Limb (tissue), 2 donors: Measurements from ENCODE around the gene LEKR1.
A peak's percentile ranks its signal among the peaks of the same experiment; 100 is the strongest.

ENCODE experiments used
- DNase-seq, 2 donors: peaks; one replicate each; pipeline ENCODE4 v3.0.0-alpha.2; 2016; ENCODE audit errors: extremely low spot score in 2 of 2

Gene LEKR1

DNA sequence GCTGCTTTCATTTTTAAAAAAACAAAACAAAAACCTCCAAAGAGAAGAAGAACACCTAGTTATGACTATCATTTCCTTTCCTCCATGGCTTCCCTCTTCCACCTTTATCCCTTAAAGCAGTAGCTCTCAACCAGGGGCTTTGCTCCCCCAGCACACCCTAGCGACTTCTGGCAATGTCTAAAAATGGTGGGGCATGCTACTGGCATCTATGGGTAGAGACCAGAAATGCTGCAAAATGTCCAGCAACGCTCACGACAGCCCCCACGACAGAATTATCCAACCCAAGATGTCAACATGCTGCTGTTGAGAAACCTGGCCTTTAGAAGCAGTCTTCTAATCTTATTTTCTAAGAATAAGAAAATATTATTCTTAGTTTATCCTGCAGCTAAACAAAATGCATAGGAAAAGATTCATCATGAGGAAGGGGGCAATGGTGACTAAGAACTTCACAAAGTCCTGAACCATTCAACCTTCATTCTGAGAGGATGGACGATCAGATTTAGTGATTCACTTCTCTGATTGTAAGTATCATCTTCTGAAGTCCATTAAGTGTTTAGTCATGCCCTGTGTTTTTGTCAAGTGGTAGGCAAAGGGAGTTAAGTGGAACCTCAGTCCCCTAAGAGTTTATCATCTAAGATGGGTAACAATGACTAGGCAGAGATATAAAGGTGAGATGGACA lies 252.1 kb downstream of the LEKR1 start:
- no peak for DNase-seq

DNA sequence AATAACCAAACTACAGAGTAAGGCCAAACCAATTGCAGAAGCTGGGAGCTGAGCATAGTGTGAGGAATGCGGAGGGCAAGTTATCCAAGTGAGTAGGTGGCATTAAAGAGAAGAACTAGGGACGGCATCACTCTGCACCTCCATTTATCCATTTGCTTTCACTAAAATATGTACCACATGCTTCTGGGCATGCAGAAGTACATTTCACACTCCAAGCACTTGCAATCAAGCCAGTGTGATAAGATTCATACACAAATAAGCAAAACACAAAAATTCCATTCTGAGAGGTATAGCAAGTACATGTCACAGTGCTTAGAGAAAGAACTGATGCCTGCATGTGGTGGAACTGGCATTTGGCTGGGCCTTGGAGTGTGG lies 252.6 kb downstream of the LEKR1 start:
- DNase-seq, result no peak

DNA sequence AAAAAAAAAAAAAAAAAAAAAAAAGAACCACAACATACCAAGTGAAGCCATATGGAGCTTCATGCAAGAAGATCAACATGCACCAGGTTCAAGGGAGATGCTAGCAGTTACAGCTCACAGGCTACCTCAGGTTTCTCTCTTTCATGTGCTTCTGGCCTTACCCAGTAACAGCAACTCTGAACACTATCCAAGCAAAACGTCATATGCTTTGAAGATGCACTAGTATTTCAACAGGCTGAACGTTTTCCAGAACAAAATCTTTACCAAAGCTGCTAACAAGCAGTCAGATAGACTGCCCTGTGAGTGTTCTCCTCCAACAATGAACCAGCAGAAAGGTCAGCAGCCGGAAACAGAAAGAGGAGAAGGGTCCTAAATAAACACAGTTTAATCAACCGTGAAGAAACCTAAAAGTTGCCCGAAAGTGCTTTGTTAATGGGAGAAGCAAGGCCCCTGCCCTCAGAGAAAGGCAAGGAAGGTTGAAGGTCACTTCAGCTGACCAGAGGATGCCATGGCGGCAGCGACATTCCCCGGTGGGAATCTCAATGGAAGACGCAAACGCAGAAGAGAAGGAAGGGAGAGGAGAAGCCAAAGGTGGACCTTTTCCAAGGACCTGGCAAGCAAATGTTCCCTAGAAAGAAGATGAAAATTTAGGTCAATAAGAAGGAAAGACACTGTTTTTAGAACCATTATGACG lies 253.7 kb downstream of the LEKR1 start:
- peak in 1 of 2 donors; percentile 15 for DNase-seq

DNA sequence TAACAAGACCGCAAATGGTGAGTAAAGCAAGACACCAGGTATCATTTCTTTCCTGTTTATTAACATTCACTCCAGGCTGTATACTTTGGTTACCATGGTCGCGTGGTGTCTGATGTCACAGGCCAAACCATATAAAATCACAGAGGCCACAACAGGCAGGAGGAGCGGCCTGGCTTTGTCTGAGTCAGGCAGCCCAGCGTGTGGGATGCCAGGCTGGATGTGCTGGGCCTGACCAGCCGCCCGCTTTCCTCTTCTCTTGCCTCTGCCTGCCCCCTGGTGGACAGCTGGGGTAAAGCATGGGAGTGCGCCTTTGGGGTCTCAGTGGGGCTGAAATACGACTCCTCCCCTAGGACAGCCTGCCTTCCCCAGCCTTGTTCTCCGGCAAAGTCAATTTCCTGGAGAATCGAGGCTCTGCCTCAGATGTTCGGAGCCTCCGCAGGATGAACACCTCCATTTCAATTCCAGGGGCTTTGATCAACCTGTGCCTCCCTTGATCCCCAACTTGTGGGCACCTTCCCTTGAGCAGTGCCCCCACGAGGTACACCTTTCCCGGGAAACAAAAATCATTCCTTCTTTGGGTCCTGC lies 255.6 kb downstream of the LEKR1 start:
- DNase-seq, result peak; percentile 92 to 95

DNA sequence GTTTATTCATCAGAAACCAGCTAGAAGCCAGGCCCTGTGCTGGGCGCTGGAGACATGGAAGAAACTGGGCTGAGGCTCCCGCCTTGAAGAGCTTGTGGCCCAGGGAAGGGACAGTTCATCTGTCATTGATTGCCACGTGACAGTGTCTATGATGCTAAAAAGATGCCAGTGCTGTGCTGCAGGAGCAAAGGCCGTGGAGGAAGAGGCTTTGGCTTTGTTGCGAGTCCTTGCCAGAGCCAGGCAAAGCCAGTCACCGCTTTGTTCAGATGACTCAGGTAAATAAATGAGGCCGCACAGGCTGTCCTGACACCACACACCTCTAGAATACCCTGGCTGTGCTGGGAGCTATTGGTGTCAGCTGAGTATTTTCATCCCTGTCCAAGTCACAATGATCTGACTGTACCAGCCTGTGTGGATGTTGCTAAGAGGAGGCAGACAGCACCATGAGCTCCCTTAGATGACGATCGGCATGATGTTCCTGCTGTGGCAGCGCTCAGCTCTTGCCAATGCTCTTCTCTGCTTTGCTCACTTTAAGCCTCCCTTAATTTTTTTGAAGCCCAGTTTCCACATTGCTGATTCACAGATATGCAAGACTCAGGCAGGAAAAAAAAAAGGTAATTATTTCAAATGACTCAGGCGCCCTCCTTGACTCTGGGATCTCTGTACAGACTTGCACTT lies 256.3 kb downstream of the LEKR1 start:
- DNase-seq, result peak in 1 of 2 donors; percentile 28

DNA sequence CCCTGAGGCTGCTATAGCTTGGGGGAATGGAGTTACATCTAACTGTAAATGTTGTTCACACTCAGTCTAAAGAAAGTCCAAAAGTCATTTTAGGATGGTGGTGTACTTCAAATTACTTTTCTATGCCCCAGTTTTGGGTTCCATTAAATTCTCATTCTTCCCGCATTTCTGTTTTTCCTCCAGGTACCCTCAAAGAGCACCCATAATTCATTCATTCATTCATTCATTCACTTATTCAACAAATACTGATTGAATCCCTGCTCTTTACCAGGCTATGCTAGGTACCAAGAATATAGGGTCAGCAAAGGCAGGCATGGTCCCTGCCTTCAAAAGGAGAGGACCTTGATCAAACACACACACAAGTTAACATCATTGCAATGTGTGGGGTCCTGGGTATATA lies 257.7 kb downstream of the LEKR1 start:
- DNase-seq, result no peak

DNA sequence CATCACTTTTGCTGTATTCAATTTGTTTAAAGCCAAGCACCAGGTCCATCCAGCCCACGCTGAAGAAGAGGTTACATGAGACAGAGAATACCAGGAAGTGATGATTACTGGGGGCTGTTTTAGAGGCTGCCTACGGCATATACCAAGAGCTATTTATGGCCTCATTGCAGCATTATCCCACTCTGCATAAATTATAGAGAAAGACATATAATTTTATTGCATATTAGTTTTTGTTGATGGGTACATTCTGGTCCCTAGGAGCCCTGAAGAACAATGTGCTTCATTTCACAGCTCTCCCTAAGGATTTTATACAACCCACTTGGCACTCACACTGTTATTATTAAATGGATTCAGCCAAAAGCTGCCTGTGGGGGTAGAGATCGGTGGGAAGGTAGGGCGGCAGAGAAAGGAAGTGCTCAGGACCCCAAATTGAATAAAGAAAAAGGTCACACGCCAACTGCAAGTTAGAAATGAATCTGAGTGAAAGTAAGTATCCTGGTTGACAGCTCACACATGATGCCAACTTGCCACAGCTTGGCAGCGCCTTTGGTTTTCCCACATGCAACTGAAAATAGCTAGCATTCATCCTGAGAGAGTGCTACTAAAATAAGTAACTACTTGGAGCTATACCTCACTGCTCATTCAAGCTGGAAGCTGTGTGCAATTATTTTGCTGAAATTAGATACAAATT lies 260.1 kb downstream of the LEKR1 start:
- DNase-seq, result no peak

DNA sequence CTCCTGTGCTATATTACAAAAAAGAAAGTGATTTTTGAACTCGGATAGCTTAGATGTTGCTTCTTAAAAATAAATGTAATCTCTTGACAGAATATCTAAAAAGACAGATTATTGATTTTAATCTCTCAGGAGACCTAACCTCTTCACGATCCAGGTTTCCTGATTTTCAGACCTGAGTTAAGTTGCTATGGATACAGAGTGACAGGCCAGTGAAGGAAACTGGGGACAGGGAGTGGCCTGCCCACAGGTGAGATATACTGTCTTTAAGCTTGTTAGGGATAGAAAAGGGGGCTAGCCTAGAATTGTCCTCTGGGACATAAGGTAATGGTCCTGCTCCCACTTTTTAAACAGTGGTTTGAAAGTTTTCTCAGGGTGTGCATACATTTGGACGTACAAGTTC lies 260.6 kb downstream of the LEKR1 start:
- no peak for DNase-seq

DNA sequence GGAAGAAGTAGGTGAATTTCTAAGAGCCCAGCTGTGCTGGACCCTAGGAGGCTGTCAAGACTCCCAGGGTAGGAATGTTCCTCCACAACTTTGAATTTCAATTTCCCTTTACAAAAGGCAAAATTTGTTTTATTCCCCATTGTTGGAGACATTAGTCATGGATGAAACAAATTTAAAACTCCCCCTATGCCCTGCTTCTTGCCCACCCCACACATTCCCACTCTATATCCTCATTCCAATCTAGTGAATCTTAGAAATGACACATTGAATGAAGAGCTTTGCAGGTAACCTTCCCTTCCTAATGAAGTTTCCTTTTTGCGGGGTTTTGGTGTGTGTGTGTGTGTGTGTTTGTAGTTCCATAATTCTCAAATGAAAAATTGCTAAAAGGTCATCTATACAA lies 261.2 kb downstream of the LEKR1 start:
- no peak for DNase-seq

DNA sequence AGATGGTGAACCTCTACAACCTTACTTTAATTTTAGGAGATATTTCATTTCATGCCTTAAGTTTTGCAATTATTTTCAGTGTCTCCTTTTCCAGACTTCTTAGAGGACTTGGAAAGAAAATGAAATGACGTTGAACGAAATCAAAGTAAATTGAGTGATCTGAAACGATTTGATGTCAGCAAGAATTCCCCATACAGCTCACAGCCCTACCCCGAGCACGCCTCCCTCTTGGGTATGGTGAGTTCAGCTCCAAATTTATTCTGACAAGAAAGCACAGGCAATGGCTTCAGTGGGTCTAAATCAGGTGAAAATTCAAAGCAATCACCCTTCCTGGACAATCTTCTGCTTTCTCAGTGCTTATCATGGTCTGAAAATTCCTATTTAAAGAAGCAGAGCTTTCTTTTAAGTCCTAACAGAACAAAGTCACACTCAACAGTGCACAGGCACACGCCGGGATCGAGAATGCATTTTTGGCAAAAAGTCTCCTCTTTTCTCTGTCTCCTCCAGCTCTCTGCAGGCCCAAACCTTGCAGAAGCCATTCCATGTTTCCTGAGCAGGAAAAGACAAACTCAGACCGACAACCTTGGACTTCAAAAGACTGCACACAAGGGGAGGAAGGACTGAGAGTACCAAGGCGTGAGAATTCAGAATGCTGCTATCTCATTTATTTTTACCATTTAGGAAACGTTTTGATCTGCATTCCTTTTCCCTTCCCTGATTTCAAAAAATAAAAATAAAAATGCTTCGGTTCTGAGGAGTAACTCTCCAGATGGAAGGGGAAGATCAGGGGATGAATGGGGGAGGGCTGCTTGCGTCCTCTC lies 261.8 kb downstream of the LEKR1 start:
- DNase-seq, result no peak

DNA sequence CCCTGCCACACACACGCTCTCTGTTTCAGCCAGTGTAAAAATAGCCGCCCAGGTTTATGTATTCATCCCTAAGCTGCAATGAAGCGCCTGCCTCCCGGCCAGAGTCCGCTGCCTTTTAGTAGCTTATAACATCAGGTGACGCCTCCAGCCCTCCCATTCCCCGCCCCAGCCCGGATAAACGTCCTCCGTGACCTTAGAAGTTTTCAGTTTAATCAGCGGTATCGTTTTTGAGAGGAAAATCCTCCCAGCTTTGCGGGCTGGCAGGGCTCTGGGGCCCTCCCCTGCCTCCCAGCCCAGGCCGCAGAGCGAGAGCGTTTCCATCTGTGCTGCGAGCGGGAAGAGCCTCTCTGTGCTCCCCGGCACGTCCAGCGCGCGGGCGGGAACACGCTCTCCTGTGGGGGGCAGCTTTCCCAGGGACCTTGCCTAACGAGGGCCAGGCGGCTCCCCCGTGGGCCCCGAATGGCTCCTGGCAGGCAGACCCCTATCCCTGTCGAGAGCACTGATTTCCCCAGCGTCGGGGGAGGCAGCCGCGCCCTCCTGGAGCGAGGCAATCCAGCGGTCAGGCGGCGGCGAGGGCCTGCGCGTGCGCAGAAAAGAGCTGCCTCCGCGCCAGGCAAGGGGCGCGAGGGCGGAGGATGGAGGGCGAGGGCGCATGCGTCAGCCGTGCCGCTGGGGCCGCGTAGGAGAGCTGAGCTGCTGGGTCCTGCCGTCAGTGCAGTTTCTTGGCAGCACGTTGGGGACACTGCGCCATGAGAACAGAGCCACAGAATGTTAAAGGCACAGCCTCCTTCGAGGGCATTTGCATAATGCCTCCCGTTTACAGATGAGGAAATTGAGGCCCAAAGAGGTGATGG lies 262.7 kb downstream of the LEKR1 start:
- DNase-seq, result peak; percentile 97

DNA sequence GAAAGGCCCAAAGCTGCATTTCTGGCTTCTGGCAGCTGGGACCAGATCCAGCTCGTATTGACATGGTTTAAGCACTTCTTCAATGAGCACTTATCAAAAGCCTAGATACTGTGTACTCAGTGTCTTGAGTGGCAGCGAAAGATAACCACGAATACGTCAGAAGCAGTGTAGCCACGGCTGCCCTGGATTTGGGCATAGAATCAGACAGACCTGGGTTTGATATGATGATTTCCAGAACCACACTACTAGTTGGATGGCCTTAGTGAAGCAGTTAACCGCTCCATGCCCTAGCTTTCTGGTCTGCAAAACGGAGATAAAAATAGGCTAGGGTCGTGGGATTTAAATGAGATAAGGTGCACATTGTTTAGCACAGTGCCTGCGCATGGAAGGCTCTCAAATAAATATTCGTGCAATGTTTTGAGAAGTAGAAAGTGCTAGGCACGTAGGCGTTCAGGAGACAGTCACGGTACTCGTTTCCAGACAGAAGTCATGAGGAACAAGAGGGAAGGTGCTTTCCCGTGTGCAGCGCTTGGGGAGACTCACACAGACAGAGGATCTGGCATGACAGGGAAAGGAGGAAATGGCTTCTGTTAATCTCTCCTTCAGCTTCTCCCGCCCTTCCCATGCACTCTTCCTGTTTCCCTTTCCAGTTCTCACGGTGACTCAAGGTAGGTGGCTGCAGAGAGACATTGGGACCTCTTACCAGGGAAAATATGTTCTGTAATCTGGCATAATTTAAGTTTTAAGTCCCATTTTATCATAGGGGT lies 263.5 kb downstream of the LEKR1 start:
- no peak for DNase-seq

DNA sequence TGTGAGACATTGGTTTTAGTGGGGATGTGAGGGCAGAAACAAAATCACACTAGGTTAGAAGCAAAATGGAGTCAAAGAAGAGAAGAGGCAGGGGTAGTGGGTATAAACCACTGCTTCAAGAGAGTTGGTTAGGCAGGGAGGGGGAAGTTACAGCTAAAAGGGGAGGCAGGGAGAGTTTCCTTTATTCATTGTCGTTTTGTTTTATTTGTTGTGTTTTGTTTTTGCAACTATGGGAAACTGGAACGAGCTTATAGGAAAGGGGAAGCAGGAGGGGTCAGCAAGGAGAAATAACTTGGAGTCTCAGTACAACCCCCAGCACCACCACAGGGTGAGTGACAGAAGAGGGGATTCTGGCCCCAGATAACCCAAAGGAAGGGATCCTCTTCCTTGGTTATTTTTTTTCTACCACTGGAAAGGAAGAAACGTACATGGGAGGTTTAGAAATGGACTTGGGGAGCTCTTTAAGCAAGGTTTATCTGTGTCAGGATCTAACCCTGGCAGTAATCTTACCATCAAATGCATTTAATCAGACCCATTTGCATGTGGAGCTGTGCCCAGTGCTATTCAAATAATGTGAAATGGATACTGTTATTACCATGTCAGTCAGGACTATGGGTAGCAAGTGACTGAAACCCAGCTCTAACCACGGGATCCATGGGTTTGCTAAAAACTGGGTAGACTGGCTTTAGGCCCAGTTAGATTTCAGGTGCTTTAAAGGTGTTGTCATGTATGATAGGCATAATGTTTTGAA lies 265.1 kb downstream of the LEKR1 start:
- no peak for DNase-seq

DNA sequence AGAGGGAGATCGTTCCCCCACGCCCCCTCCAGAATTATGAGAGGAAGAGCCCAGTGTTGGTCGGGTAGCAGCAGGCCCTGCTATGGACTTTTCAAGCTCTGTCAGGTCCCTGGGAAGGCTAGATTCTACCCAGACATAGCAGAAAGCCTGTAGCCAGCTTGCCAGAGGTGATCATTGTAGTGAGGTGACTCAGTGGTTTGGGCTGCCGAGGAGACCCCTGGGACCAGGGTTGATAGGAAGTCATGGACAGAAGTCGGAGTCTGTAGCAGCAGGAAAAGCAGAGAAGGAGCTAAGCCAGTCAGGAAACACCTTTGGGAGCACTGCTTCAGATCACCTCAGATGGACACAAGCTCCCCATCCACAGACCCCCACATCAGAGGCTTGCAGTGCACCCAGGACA lies 266.1 kb downstream of the LEKR1 start:
- DNase-seq, result no peak

DNA sequence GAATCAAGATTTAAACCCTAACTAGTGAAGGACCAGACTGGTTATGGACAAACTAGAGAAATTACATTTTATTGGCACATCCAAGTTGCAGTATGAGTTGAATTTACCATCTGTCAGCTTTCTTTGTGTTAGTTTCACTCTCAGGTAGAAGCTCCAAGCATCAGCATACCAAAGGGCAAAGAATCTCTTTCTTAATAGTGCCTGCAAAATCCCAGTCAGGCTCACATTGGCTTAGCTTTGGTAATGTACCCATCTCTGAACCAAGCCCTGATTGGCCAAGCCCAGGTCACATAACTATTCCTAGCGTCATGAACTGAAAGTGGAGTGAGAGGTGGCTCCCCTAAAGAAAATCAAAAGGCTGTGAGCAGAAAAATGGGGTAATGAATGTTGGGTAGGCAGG lies 266.9 kb downstream of the LEKR1 start:
- no peak for DNase-seq

DNA sequence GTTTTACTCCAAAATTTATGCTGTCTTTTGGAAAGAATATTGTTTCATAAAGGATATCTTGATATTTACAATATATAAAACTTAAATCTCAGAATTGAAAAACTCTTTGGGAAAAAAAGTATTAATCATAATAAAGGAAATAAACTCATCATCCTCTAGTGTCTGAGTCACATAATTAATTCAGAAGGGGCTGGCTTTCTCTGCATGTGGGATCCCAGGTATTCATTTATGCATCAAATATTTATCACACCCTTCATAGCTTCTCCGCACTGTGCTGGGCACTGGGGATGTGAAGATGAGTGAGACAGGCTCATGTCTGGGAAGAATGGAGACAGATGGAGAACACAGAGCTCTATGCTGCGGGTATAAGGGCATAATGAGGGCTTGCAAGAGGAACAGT lies 268.1 kb downstream of the LEKR1 start:
- no peak for DNase-seq

DNA sequence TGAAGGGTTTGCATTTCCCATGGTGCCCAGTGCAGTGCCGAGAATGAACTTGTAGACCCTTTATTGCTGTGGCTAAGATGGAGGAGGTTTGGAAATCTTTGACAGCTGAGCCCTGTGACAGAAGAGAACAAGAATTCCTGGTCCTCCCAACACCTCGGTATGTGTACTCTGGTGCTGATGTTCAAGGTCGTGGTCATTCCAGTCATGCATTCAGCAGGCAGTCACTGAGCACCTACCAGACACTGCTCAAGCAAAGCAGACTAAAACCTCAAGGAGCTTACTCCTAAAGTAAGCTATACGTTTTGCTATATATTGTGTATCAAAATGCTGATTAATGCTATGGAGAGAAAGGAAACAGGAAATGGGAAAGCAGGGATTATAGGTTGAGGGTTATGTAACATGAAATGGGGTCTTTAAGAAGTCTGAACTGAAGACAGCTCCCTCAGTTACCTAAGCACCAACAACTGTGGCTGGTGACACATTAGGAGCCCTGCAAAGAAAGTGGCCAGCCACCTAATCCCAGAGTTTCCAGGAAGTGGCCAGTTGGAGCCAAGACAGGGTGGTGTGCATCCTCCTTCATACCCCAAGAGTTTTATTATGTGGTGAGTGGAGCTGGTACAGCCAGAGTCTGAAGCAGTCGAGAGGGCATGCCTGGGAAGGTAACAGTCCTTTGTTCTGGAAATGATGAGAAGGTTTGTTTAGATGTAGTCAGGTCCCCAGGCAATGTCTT lies 268.8 kb downstream of the LEKR1 start:
- DNase-seq, result no peak
